ENCODE measurements around the gene SP100. TPM values are rescaled to one million over a fixed set of nuclear protein-coding genes. Genes with fewer than 3 reads are reported as not detected.

SP100 gene
- total RNA-seq, 1 donor from 2014 or later, result 433 TPM

GRCh38 chr2:230583581-230583980 is 167.6 kb downstream of the SP100 start:
- POLR2A ChIA-PET, result interaction anchor here (0.6 to 4.3 kb wide), 11 partner anchors 11 to 167 kb away, joined by 3 to 63 read pairs (median 6); partner anchors contain the start of gene SP100
- intact Hi-C loops (cut with micrococcal nuclease), result loop anchor here (1.0 kb wide), 2 partner anchors 19 to 28 kb away; no protein-coding TSS in a partner anchor
- peak overlapping the region; percentile 92 for H3K27ac Mint-ChIP-seq
- TF ChIP-seq CTCF (IDR thresholded peaks at IDR 0.05), result no peak
- H3K4me1 Mint-ChIP-seq, result peaks cover 58% of the 10 kb centered on the region
- H3K4me3 Mint-ChIP-seq, result peak overlapping the region; percentile 42
- ATAC-seq (ENCODE audit: low read depth) (no peak), DNase-seq (no peak)
- CTCF ChIA-PET, result interaction anchor here (1.3 kb wide), 1 partner anchor 14 kb away, joined by 3 read pairs; no protein-coding TSS in a partner anchor
- H3K27me3 Mint-ChIP-seq, result no peaks in the 10 kb centered on the region
- H3K9me3 Mint-ChIP-seq, result peaks cover 5% of the 10 kb centered on the region
- peaks cover 17% of the 10 kb centered on the region for H3K36me3 Mint-ChIP-seq (ENCODE audit: low read depth)

- ChIA-PET CTCF (no interaction called here), POLR2A (interaction anchor here (0.6 to 4.3 kb wide), 6 partner anchors 8 to 519 kb away, joined by 3 to 63 read pairs (median 7); no protein-coding TSS in a partner anchor)
- ATAC-seq (ENCODE audit: low read depth) (no peak), DNase-seq (no peak)
- Mint-ChIP-seq H3K27me3 (no peaks in the 10 kb centered on the region), H3K36me3 (ENCODE audit: low read depth) (peaks cover 17% of the 10 kb centered on the region), H3K4me1 (peaks cover 78% of the 10 kb centered on the region), H3K4me3 (peak overlapping the region; percentile 25), H3K27ac (peak overlapping the region; percentile 59), H3K9me3 (peaks cover 5% of the 10 kb centered on the region)
- TF ChIP-seq CTCF (IDR thresholded peaks at IDR 0.05), result no peak
- intact Hi-C loops (cut with micrococcal nuclease), result no loop called here
Observed at GRCh38 chr2:230586328-230586982, 170.5 kb downstream of the SP100 start.

- H3K27ac Mint-ChIP-seq, result peak overlapping the region; percentile 95
- CTCF ChIA-PET, result interaction anchor here (1.1 to 1.6 kb wide), 4 partner anchors 13 to 386 kb away, joined by 3 to 4 read pairs (median 3); partner anchors contain the start of gene SP140L
Observed at GRCh38 chr2:230589025-230589424, 173.0 kb downstream of the SP100 start.

GRCh38 chr2:230589497-230590015 is 173.6 kb downstream of the SP100 start:
- DNase-seq (peak; percentile 55), ATAC-seq (ENCODE audit: low read depth) (peak; percentile 97)
- H3K4me3 Mint-ChIP-seq, result peak overlapping the region; percentile 59
- no peak for TF ChIP-seq CTCF (IDR thresholded peaks at IDR 0.05)
- H3K9me3 Mint-ChIP-seq, result no peaks in the 10 kb centered on the region
- no peaks in the 10 kb centered on the region for H3K27me3 Mint-ChIP-seq
- H3K27ac Mint-ChIP-seq, result peak overlapping the region; percentile 95
- intact Hi-C loops (cut with micrococcal nuclease), result loop anchor here (1.0 to 2.0 kb wide), 4 partner anchors 13 to 141 kb away; no protein-coding TSS in a partner anchor
- ChIA-PET CTCF (interaction anchor here (1.1 to 1.6 kb wide), 4 partner anchors 12 to 387 kb away, joined by 3 to 4 read pairs (median 3); partner anchors contain the start of gene SP140L), POLR2A (interaction anchor here (0.5 to 3.5 kb wide), 13 partner anchors 9 to 178 kb away, joined by 3 to 64 read pairs (median 6); partner anchors contain the start of gene SP100)
- peaks cover 83% of the 10 kb centered on the region for H3K4me1 Mint-ChIP-seq
- peaks cover 8% of the 10 kb centered on the region for H3K36me3 Mint-ChIP-seq (ENCODE audit: low read depth)

More at GRCh38 chr2:230589025-230589424, 173.0 kb downstream of the SP100 start:
- Mint-ChIP-seq H3K4me1 (peaks cover 80% of the 10 kb centered on the region), H3K36me3 (ENCODE audit: low read depth) (peaks cover 8% of the 10 kb centered on the region), H3K9me3 (no peaks in the 10 kb centered on the region), H3K27me3 (no peaks in the 10 kb centered on the region), H3K4me3 (peak overlapping the region; percentile 59)
- TF ChIP-seq CTCF (IDR thresholded peaks at IDR 0.05), result no peak
- intact Hi-C loops (cut with micrococcal nuclease), result loop anchor here (1.0 to 2.0 kb wide), 4 partner anchors 13 to 141 kb away; no protein-coding TSS in a partner anchor
- POLR2A ChIA-PET, result interaction anchor here (0.5 to 3.5 kb wide), 13 partner anchors 9 to 664 kb away, joined by 3 to 64 read pairs (median 6); partner anchors contain the start of gene SP100
- ATAC-seq (ENCODE audit: low read depth), result no peak
- no peak for DNase-seq

Data from activated B cell treated with CpG ODN at 0.5 μM for 24 hours (primary cell).